ENCODE data around the gene NRXN3. TPM values are rescaled to one million over a fixed set of nuclear protein-coding genes. Genes with fewer than 3 reads are reported as not detected.

The NRXN3 gene
- total RNA-seq, 4 donors from 2014 or later: 0.19 to 1.4 (median 0.40) TPM

GRCh38 chr14:78737116-78737515 lies 566.9 kb downstream of the NRXN3 start:
- TF ChIP-seq CTCF (IDR thresholded peaks at IDR 0.05): no peak
- DNase-seq (ENCODE audit: low spot score): no peak
- ATAC-seq (ENCODE audit: low FRiP score): no peak

GRCh38 chr14:78737601-78738000 lies 567.4 kb downstream of the NRXN3 start:
- ATAC-seq (ENCODE audit: low FRiP score) (no peak), DNase-seq (ENCODE audit: low spot score) (no peak)
- TF ChIP-seq CTCF (IDR thresholded peaks at IDR 0.05): no peak

- DNase-seq (ENCODE audit: low spot score) (no peak), ATAC-seq (ENCODE audit: low FRiP score) (no peak)
- no peak for TF ChIP-seq CTCF (IDR thresholded peaks at IDR 0.05)
Observed at GRCh38 chr14:78746086-78746595, 576.0 kb downstream of the NRXN3 start.

- TF ChIP-seq CTCF (IDR thresholded peaks at IDR 0.05): no peak
- ATAC-seq (ENCODE audit: low FRiP score): no peak
- no peak for DNase-seq (ENCODE audit: low spot score)
Observed at GRCh38 chr14:78747813-78748212, 577.6 kb downstream of the NRXN3 start.

GRCh38 chr14:78752518-78753188 lies 582.5 kb downstream of the NRXN3 start:
- no peak for DNase-seq (ENCODE audit: low spot score)
- ATAC-seq (ENCODE audit: low FRiP score): no peak
- no peak for TF ChIP-seq CTCF (IDR thresholded peaks at IDR 0.05)

- TF ChIP-seq CTCF (IDR thresholded peaks at IDR 0.05): no peak
- no peak for DNase-seq (ENCODE audit: low spot score)
- ATAC-seq (ENCODE audit: low FRiP score): no peak
Observed at GRCh38 chr14:78754059-78754458, 583.9 kb downstream of the NRXN3 start.

GRCh38 chr14:78758333-78758732 lies 588.2 kb downstream of the NRXN3 start:
- TF ChIP-seq CTCF (IDR thresholded peaks at IDR 0.05): no peak
- ATAC-seq (ENCODE audit: low FRiP score): no peak
- DNase-seq (ENCODE audit: low spot score): no peak

Measured in omental fat pad (tissue), 4 donors.